GM04503 (cell line): ENCODE results near the gene ARHGAP42.

Source experiments
- DNase-seq: peaks from one replicate; pipeline ENCODE4 v3.0.0-alpha.2; 2012; ENCODE audit warnings: low read depth

The ARHGAP42 gene

DNA sequence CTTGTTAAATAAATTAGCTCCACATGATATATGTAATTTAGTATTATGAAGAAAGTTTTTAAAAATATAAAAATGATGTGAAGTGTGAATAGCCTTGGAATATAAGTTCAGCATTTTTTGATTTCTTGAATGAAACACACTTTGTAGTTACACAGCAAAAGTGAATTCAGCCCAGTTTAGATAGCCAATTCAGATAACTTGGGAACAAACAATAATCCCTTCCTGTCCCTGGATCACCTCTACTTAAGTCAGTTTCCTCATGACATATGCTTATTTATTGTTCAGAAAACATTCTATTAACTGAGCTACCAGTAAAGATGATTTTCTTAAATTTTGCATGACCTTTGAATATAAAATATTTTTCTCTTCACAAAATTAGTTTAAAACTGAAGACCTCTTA is 335.2 kb downstream of the ARHGAP42 start:
- no peak for DNase-seq

DNA sequence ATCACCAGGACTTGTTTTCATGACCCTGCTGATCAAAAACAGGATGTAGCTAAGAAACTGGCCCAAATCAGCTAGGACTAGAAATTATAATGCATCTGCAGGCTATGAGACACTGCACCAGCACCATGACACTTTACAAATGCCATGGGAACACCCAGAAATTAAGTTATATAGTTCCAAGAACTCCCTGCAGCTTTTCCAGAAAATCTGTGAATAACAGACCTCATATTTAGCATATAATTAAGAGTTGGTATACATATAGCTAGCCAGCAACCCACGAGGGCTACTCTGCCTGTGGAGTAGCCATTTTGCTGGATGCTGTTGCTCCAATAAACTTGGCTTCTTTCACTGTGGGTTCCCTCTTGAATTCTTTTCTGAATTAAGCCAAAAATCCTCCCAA is 341.6 kb downstream of the ARHGAP42 start:
- no peak for DNase-seq

DNA sequence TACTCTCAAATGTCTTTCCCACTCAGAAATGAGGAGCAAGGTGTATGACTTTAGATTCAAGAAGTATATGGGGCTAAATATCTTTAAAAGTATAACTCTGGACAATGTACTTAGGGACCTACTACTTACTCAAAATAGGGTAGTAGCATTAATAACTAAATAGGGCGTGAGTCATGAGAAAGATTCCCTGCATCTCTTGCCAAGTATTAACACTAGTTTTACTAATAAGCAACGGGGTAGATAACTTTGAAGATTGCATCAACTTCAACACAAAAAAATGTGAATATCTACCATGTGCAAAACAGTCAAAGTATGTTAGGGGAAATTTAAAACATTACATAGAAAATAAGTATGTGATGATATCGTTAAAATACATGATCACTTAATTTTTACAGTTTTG is 342.9 kb downstream of the ARHGAP42 start:
- no peak for DNase-seq

GRCh38 chr11:101030692-101031091 is 343.6 kb downstream of the ARHGAP42 start:
- DNase-seq = no peak

DNA sequence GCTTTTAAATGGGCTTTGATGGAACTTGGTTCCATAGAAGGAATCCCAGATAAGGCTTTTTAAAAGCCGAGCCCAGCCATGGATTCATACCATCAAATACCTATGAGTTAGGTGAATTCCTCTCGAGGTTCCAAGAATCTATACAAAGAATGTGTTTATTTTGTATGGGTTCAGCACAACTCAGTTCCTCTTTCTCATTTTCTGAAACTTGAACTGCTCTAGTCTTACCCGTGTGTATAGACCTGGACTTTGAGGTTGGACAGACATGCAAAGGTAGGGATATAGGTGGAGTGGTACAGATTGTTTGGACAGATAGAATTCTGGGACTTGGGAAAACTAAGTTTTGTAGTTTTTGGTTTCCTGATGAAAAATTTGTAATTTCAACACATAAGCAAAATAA is 344.6 kb downstream of the ARHGAP42 start:
- no peak for DNase-seq

- DNase-seq = no peak
Observed at GRCh38 chr11:101032991-101033390, 345.9 kb downstream of the ARHGAP42 start.

- DNase-seq = no peak
Observed at GRCh38 chr11:101034076-101034475, 347.0 kb downstream of the ARHGAP42 start.

- DNase-seq = no peak
Observed at GRCh38 chr11:101035872-101036271, 348.8 kb downstream of the ARHGAP42 start.
